ENCODE measurements around the gene KIAA0930.

The KIAA0930 gene

GRCh38 chr22:45172881-45173585 lies 67.7 kb downstream of the KIAA0930 start:
- DNase-seq (ENCODE audit: low spot score), result no peak

- no peak for DNase-seq (ENCODE audit: low spot score)
Observed at GRCh38 chr22:45171830-45172229, 68.9 kb downstream of the KIAA0930 start.

- no peak for DNase-seq (ENCODE audit: low spot score)
Observed at GRCh38 chr22:45169591-45170466, 70.9 kb downstream of the KIAA0930 start.

- no peak for DNase-seq (ENCODE audit: low spot score)
Observed at GRCh38 chr22:45166932-45167331, 73.8 kb downstream of the KIAA0930 start.

GRCh38 chr22:45164270-45165088 lies 76.2 kb downstream of the KIAA0930 start:
- DNase-seq (ENCODE audit: low spot score), result peak; percentile 70

- DNase-seq (ENCODE audit: low spot score), result peak; percentile 94
Observed at GRCh38 chr22:45163451-45164269, 77.0 kb downstream of the KIAA0930 start, which contains the start of gene NUP50. NUP50 (plus strand) TSS chr22:45163925; CDS start chr22:45168178, 4,253 bp downstream.

- no peak for DNase-seq (ENCODE audit: low spot score)
Observed at GRCh38 chr22:45163099-45163450, 77.6 kb downstream of the KIAA0930 start.

- no peak for DNase-seq (ENCODE audit: low spot score)
Observed at GRCh38 chr22:45162531-45162930, 78.2 kb downstream of the KIAA0930 start.

- no peak for DNase-seq (ENCODE audit: low spot score)
Observed at GRCh38 chr22:45159652-45160462, 80.8 kb downstream of the KIAA0930 start.

- DNase-seq (ENCODE audit: low spot score), result no peak
Observed at GRCh38 chr22:45157907-45158306, 82.8 kb downstream of the KIAA0930 start.

- DNase-seq (ENCODE audit: low spot score), result no peak
Observed at GRCh38 chr22:45155050-45155840, 85.4 kb downstream of the KIAA0930 start.

- DNase-seq (ENCODE audit: low spot score), result no peak
Observed at GRCh38 chr22:45154383-45154782, 86.3 kb downstream of the KIAA0930 start.

- DNase-seq (ENCODE audit: low spot score), result no peak
Observed at GRCh38 chr22:45151503-45151902, 89.2 kb downstream of the KIAA0930 start.

- DNase-seq (ENCODE audit: low spot score), result no peak
Observed at GRCh38 chr22:45150139-45150538, 90.6 kb downstream of the KIAA0930 start.

GRCh38 chr22:45149671-45150070 lies 91.0 kb downstream of the KIAA0930 start:
- no peak for DNase-seq (ENCODE audit: low spot score)

- DNase-seq (ENCODE audit: low spot score), result no peak
Observed at GRCh38 chr22:45144916-45145315, 95.8 kb downstream of the KIAA0930 start.

GRCh38 chr22:45142376-45142775 lies 98.3 kb downstream of the KIAA0930 start:
- DNase-seq (ENCODE audit: low spot score), result no peak
